Lower leg skin (tissue), 3 donors: ENCODE data around the gene RFNG.

Experiments used
- POLR2A ChIP-seq, 2 donors: fragments of 450-650 bp; IDR thresholded peaks; one replicate each; pipeline ENCODE4 v1.6.1; 2016 to 2017; ENCODE audit warnings: antibody characterized with exemption in 2 of 2, mild to moderate bottlenecking in 1 of 2, moderate library complexity in 1 of 2
- TF ChIP-seq, protein P1 (sequence below), 3 donors: fragments of 450-650 bp; IDR thresholded peaks; one replicate each; pipeline ENCODE4 v1.5.1; 2016; ENCODE audit warnings: antibody characterized with exemption in 3 of 3, mild to moderate bottlenecking in 3 of 3, moderate library complexity in 2 of 3

DNA sequence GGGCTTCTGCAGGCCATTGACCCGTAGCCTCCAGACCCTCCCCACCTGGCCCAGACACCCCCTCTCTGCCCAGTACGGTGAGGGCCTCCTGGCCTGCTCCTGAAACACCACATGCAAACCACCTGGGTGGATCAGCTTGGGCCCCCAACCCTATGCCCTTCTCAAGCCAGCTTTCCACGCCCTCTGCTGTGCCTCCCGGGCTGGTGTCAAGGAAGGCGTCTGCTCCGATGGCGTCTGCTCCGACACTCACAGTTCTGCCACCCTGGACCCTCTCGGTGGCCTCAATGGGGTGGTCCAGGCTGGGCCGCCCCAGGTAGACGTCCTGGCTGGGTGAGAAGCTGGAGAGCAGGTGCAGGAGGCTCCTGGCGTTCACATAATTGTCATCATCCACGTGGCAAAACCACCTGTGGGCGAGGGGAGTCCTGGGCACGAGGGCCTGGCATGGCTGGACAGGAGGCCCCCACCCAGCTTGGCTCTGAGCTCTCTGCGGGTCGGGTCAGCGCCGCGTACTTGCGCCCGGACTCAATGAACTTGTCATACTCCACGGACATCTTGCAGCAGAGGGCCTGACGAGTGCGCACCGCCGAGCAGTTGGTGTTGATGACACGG lies 1.4 kb downstream of the RFNG start:
- TF ChIP-seq, protein P1, sequence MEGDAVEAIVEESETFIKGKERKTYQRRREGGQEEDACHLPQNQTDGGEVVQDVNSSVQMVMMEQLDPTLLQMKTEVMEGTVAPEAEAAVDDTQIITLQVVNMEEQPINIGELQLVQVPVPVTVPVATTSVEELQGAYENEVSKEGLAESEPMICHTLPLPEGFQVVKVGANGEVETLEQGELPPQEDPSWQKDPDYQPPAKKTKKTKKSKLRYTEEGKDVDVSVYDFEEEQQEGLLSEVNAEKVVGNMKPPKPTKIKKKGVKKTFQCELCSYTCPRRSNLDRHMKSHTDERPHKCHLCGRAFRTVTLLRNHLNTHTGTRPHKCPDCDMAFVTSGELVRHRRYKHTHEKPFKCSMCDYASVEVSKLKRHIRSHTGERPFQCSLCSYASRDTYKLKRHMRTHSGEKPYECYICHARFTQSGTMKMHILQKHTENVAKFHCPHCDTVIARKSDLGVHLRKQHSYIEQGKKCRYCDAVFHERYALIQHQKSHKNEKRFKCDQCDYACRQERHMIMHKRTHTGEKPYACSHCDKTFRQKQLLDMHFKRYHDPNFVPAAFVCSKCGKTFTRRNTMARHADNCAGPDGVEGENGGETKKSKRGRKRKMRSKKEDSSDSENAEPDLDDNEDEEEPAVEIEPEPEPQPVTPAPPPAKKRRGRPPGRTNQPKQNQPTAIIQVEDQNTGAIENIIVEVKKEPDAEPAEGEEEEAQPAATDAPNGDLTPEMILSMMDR (IDR thresholded peaks at IDR 0.05) = no peak
- TF ChIP-seq POLR2A (IDR thresholded peaks at IDR 0.05) = no peak
